Caco-2 (cell line): ENCODE results near the gene CSTPP1. TPM values are rescaled to one million over a fixed set of nuclear protein-coding genes. Genes with fewer than 3 reads are reported as not detected.

Experiments
- BruUV-seq: library from RNA; stranded (reverse); fragments of 400-500 nt; replicated peaks from 2 replicates; lab custom pipeline; 2021; lab: Mats Ljungman, UMichigan
- CTCF ChIA-PET: fragments of 300-600 bp; sonication (Branson Sonifier 250); formaldehyde crosslinking; loops from one replicate; lab custom pipeline; 2022; ENCODE audit warnings: antibody characterized with exemption; lab: Charles Lee
- POLR2A ChIA-PET: fragments of 300-600 bp; sonication (Branson Sonifier 250); formaldehyde crosslinking; loops from one replicate; lab custom pipeline; 2022; ENCODE audit warnings: antibody characterized with exemption; lab: Charles Lee
- DNase-seq, 2 experiments: peaks; one replicate each; pipeline versions ENCODE4 v3.0.0 to v3.0.0-alpha.2; 2020 to 2022
- H3K27me3 ChIP-seq: replicated peaks from 2 replicates; pipeline ENCODE4 v1.6.0; 2011; ENCODE audit warnings: low read length; ENCODE audit not compliant: control insufficient read depth, insufficient read depth
- H3K36me3 ChIP-seq: 2 replicates; pipeline ENCODE4 v1.5.1; 2011; ENCODE audit warnings: low read length; ENCODE audit not compliant: control insufficient read depth, insufficient read depth
- H3K4me1 ChIP-seq: fragments of 250-450 bp; sonication (Bioruptor Pico); 2 replicates; pipeline ENCODE4 v1.5.1; 2020; ENCODE audit warnings: mild to moderate bottlenecking
- H3K4me3 ChIP-seq: 2 replicates; pipeline ENCODE4 v1.5.1; 2011; ENCODE audit warnings: low read depth, mild to moderate bottlenecking, control low read depth, low read length
- H3K9me3 ChIP-seq: fragments of 250-450 bp; sonication (Bioruptor Pico); 2 replicates; pipeline ENCODE4 v1.5.1; 2020; ENCODE audit warnings: mild to moderate bottlenecking, moderate library complexity
- H3K27ac Mint-ChIP-seq: one replicate; pipeline ENCODE4 v1.8.0; 2022; ENCODE audit warnings: mixed read lengths; ENCODE audit not compliant: unreplicated experiment
- H3K27me3 Mint-ChIP-seq: one replicate; pipeline ENCODE4 v1.8.0; 2022; ENCODE audit warnings: mixed read lengths; ENCODE audit not compliant: insufficient read depth, unreplicated experiment
- H3K36me3 Mint-ChIP-seq: one replicate; pipeline ENCODE4 v1.8.0; 2022; ENCODE audit warnings: mild to moderate bottlenecking, mixed read lengths; ENCODE audit not compliant: insufficient read depth, unreplicated experiment
- H3K4me1 Mint-ChIP-seq: one replicate; pipeline ENCODE4 v1.8.0; 2022; ENCODE audit warnings: low read depth, mixed read lengths; ENCODE audit not compliant: unreplicated experiment
- H3K4me3 Mint-ChIP-seq: one replicate; pipeline ENCODE4 v1.8.0; 2022; ENCODE audit warnings: mild to moderate bottlenecking, moderate library complexity, mixed read lengths; ENCODE audit not compliant: unreplicated experiment
- H3K9me3 Mint-ChIP-seq: one replicate; pipeline ENCODE4 v1.8.0; 2022; ENCODE audit warnings: mixed read lengths; ENCODE audit not compliant: unreplicated experiment
- CTCF ChIP-seq, 2 experiments: fragments of 200-600 bp in 1 of 2; IDR thresholded peaks; 1 replicate in 1 of 2; 2 replicates in 1 of 2; pipeline versions ENCODE4 v1.5.1 to v1.8.0; 2011 to 2022; ENCODE audit warnings: antibody characterized with exemption in 1 of 2, control low read depth in 1 of 2, inconsistent platforms in 1 of 2, low read depth in 1 of 2, low read length in 1 of 2, mild to moderate bottlenecking in 1 of 2, moderate library complexity in 1 of 2; ENCODE audit not compliant: insufficient read depth in 1 of 2, severe bottlenecking in 1 of 2, unreplicated experiment in 1 of 2
- intact Hi-C: fragments of 100-400 bp; cut with micrococcal nuclease; formaldehyde crosslinking; loops from one replicate; pipeline ENCODE4 v1.10.0; 2022; ENCODE audit not compliant: unreplicated experiment
- total RNA-seq: library from RNA; stranded (reverse); gene quantifications from 2 replicates; pipeline ENCODE4 v1.2.3, GENCODE V29; 2022

The CSTPP1 gene
- total RNA-seq, 1 experiment from 2014 or later, result 22.9 TPM

GRCh38 chr11:47061429-47062178, 125.0 kb downstream of the CSTPP1 start:
- ChIA-PET POLR2A (no interaction called here), CTCF (interaction anchor here (0.7 kb wide), 1 partner anchor 608 kb away, joined by 3 read pairs; no protein-coding TSS in a partner anchor)
- no peak for DNase-seq
- peaks cover 1% of the 10 kb centered on the region; the same call in 1 of the 2 replicates for H3K36me3 ChIP-seq
- H3K27ac Mint-ChIP-seq, result peak overlapping the region; percentile 66
- H3K4me1 Mint-ChIP-seq, result peaks cover 23% of the 10 kb centered on the region
- H3K27me3 ChIP-seq, result no peaks in the 10 kb centered on the region
- no peak for TF ChIP-seq CTCF (IDR thresholded peaks at IDR 0.05; ENCODE audit: insufficient read depth in 1 of 2, low read depth in 1 of 2, low read length in 1 of 2, severe bottlenecking in 1 of 2, unreplicated experiment in 1 of 2)
- no TSS peak for BruUV-seq
- H3K4me3 ChIP-seq, result no peak overlapping the region
- intact Hi-C loops, result no loop called here
- H3K4me1 ChIP-seq, result peaks cover 29% of the 10 kb centered on the region
- H3K9me3 Mint-ChIP-seq, result peaks cover 17% of the 10 kb centered on the region
- no peaks in the 10 kb centered on the region for H3K9me3 ChIP-seq
- peaks cover 12% of the 10 kb centered on the region for H3K36me3 Mint-ChIP-seq
- H3K4me3 Mint-ChIP-seq, result peak overlapping the region; percentile 33
- H3K27me3 Mint-ChIP-seq, result no peaks in the 10 kb centered on the region

GRCh38 chr11:47062736-47063135, 126.2 kb downstream of the CSTPP1 start:
- H3K27me3 ChIP-seq, result no peaks in the 10 kb centered on the region
- Mint-ChIP-seq H3K27ac (no peak overlapping the region), H3K27me3 (no peaks in the 10 kb centered on the region), H3K36me3 (peaks cover 12% of the 10 kb centered on the region), H3K4me3 (no peak overlapping the region), H3K9me3 (peaks cover 9% of the 10 kb centered on the region), H3K4me1 (peaks cover 17% of the 10 kb centered on the region)
- POLR2A ChIA-PET, result no interaction called here
- H3K4me1 ChIP-seq, result peaks cover 25% of the 10 kb centered on the region
- TF ChIP-seq CTCF (IDR thresholded peaks at IDR 0.05; ENCODE audit: insufficient read depth in 1 of 2, low read depth in 1 of 2, low read length in 1 of 2, severe bottlenecking in 1 of 2, unreplicated experiment in 1 of 2), result no peak
- DNase-seq, result no peak
- H3K9me3 ChIP-seq, result no peaks in the 10 kb centered on the region
- H3K36me3 ChIP-seq, result peaks cover 1% of the 10 kb centered on the region; the same call in 1 of the 2 replicates
- no TSS peak for BruUV-seq
- CTCF ChIA-PET, result no interaction called here
- H3K4me3 ChIP-seq, result no peak overlapping the region
- intact Hi-C loops, result no loop called here

GRCh38 chr11:47067401-47067800, 130.8 kb downstream of the CSTPP1 start:
- DNase-seq, result no peak
- Mint-ChIP-seq H3K4me3 (no peak overlapping the region), H3K9me3 (no peaks in the 10 kb centered on the region), H3K27ac (no peak overlapping the region), H3K36me3 (no peaks in the 10 kb centered on the region), H3K4me1 (peaks cover 17% of the 10 kb centered on the region), H3K27me3 (no peaks in the 10 kb centered on the region)
- H3K4me3 ChIP-seq, result no peak overlapping the region
- intact Hi-C loops, result no loop called here
- no peaks in the 10 kb centered on the region for H3K36me3 ChIP-seq
- no TSS peak for BruUV-seq
- ChIA-PET CTCF (no interaction called here), POLR2A (no interaction called here)
- H3K27me3 ChIP-seq, result no peaks in the 10 kb centered on the region
- H3K4me1 ChIP-seq, result peaks cover 22% of the 10 kb centered on the region
- no peak for TF ChIP-seq CTCF (IDR thresholded peaks at IDR 0.05; ENCODE audit: insufficient read depth in 1 of 2, low read depth in 1 of 2, low read length in 1 of 2, severe bottlenecking in 1 of 2, unreplicated experiment in 1 of 2)
- no peaks in the 10 kb centered on the region for H3K9me3 ChIP-seq
